Esophagus muscularis mucosa (tissue), 4 donors: Measurements from ENCODE around the gene PTPN9.

Experiments
- CTCF ChIP-seq, 3 experiments: fragments of 200-600 bp in 2 of 3; fragments of 450-650 bp in 1 of 3; sonication (generic) in 2 of 3; IDR thresholded peaks; one replicate each; pipeline ENCODE4 v1.5.1; 2017 to 2019; ENCODE audit warnings: antibody characterized with exemption in 3 of 3, mild to moderate bottlenecking in 2 of 3, moderate library complexity in 1 of 3
- EP300 ChIP-seq: sonication (generic); formaldehyde crosslinking; IDR thresholded peaks from one replicate; pipeline ENCODE4 v1.6.1; 2017; ENCODE audit warnings: antibody characterized with exemption
- POLR2A ChIP-seq: fragments of 450-650 bp; IDR thresholded peaks from one replicate; pipeline ENCODE4 v1.6.1; 2017; ENCODE audit warnings: antibody characterized with exemption, moderate library complexity, mild to moderate bottlenecking, low read depth
- POLR2AphosphoS5 ChIP-seq, 2 donors: sonication (generic); formaldehyde crosslinking; IDR thresholded peaks; one replicate each; pipeline ENCODE4 v1.6.1; 2017; ENCODE audit warnings: antibody characterized with exemption in 2 of 2

- TF ChIP-seq CTCF (IDR thresholded peaks at IDR 0.05) (no peak), POLR2A (no peak), EP300 (no peak), POLR2AphosphoS5 (IDR thresholded peaks at IDR 0.05) (no peak)
Measured at GRCh38 chr15:75594276-75594675, 15.2 kb upstream of the PTPN9 start.
